HCT116 (cell line): Measurements from ENCODE around the gene HIVEP3. TPM values are rescaled to one million over a fixed set of nuclear protein-coding genes. Genes with fewer than 3 reads are reported as not detected.

ENCODE experiments used
- ATAC-seq: fragments of 200-7000 bp; cut with Tn5 transposase; 2 replicates; pipeline ENCODE4 v1.9.1; 2020; ENCODE audit warnings: mild to moderate bottlenecking, moderate library complexity
- BruUV-seq: library from RNA; stranded (reverse); fragments of 400-500 nt; replicated peaks from 2 replicates; lab custom pipeline; 2021; lab: Mats Ljungman, UMichigan
- CTCF ChIA-PET: fragments of 300-600 bp; sonication (Branson Sonifier 250); formaldehyde crosslinking; loops from one replicate; lab custom pipeline; 2021; ENCODE audit warnings: antibody characterized with exemption; lab: Charles Lee
- POLR2A ChIA-PET: fragments of 300-600, 350-600 bp; sonication (Branson Sonifier 250); formaldehyde crosslinking; loops from one replicate; lab custom pipeline; 2021; ENCODE audit warnings: antibody characterized with exemption; lab: Charles Lee
- RAD21 ChIA-PET, 2 experiments: fragments of 300-600 bp; sonication (Branson Sonifier 250); formaldehyde crosslinking; loops; one replicate each; lab custom pipeline; 2023; ENCODE audit warnings: low total read pairs in 2 of 2; ENCODE audit not compliant: uncharacterized antibody in 2 of 2, unreplicated experiment in 2 of 2, low non-redundant PET in 1 of 2; lab: Charles Lee
- DNase-seq: peaks from one replicate; pipeline ENCODE4 v3.0.0-alpha.2; 2010; ENCODE audit warnings: low read depth, low spot score
- H2AFZ ChIP-seq: fragments of 200-600 bp; shearing (Covaris generic), sonication (generic); 2 replicates; pipeline ENCODE4 v1.6.1; 2017; ENCODE audit warnings: low read depth, mixed run types, mixed read lengths, antibody characterized with exemption, low read length; ENCODE audit not compliant: poor library complexity, severe bottlenecking
- H3K27ac ChIP-seq: 2 replicates; pipeline ENCODE4 v1.5.1; 2012; ENCODE audit warnings: low read depth, low read length
- H3K27me3 ChIP-seq: fragments of 200-600 bp; sonication (generic); 2 replicates; pipeline ENCODE4 v1.6.1; 2016; ENCODE audit warnings: mixed run types, low read length, mixed read lengths; ENCODE audit not compliant: insufficient read depth
- H3K36me3 ChIP-seq, 2 experiments: fragments of 200-500 bp in 1 of 2; fragments of 200-600 bp in 1 of 2; sonication (Bioruptor generic) in 1 of 2; sonication (generic) in 1 of 2; 2 replicates each; pipeline versions ENCODE4 v1.5.1 to v1.6.1; 2014 to 2016; ENCODE audit warnings: low read length in 2 of 2, inconsistent platforms in 1 of 2, mixed read lengths in 1 of 2, mixed run types in 1 of 2; ENCODE audit not compliant: insufficient read depth in 2 of 2, control insufficient read depth in 1 of 2
- H3K4me1 ChIP-seq, 2 experiments: fragments of 200-600 bp in 1 of 2; sonication (generic) in 1 of 2; 2 replicates each; pipeline versions ENCODE4 v1.5.1 to v1.6.1; 2012 to 2017; ENCODE audit warnings: low read length in 2 of 2, inconsistent platforms in 1 of 2, mild to moderate bottlenecking in 1 of 2, mixed read lengths in 1 of 2, mixed run types in 1 of 2, moderate library complexity in 1 of 2; ENCODE audit not compliant: insufficient read depth in 2 of 2, control insufficient read depth in 1 of 2
- H3K4me2 ChIP-seq: fragments of 200-600 bp; sonication (generic); 2 replicates; pipeline ENCODE4 v1.6.1; 2017; ENCODE audit warnings: mixed run types, low read length, mixed read lengths
- H3K4me3 ChIP-seq, 2 experiments: fragments of 200-600 bp in 1 of 2; sonication (generic) in 1 of 2; replicated peaks in 1 of 2; 2 replicates each; pipeline ENCODE4 v1.5.1; 2011 to 2016; ENCODE audit warnings: low read length in 2 of 2, control low read depth in 1 of 2, low read depth in 1 of 2, mild to moderate bottlenecking in 1 of 2, mixed read lengths in 1 of 2, mixed run types in 1 of 2
- H3K79me2 ChIP-seq: fragments of 200-600 bp; sonication (generic); 2 replicates; pipeline ENCODE4 v1.6.1; 2017; ENCODE audit warnings: mild to moderate bottlenecking, mixed run types, low read length, moderate library complexity, mixed read lengths; ENCODE audit not compliant: insufficient read depth
- H3K9ac ChIP-seq: fragments of 200-600 bp; sonication (generic); 2 replicates; pipeline ENCODE4 v1.6.1; 2016; ENCODE audit warnings: low read length, mixed read lengths
- H3K9me2 ChIP-seq: fragments of 200-600 bp; sonication (generic), shearing (Covaris generic); 2 replicates; pipeline ENCODE4 v1.6.1; 2017; ENCODE audit warnings: mixed run types, mild to moderate bottlenecking, moderate library complexity; ENCODE audit not compliant: insufficient read depth
- H3K9me3 ChIP-seq, 2 experiments: fragments of 200-500 bp in 1 of 2; fragments of 200-600 bp in 1 of 2; sonication (Bioruptor generic) in 1 of 2; sonication (generic) in 1 of 2; 2 replicates each; pipeline ENCODE4 v1.6.1; 2014 to 2017; ENCODE audit warnings: low read length in 2 of 2, mixed read lengths in 2 of 2, inconsistent platforms in 1 of 2, low read depth in 1 of 2, mild to moderate bottlenecking in 1 of 2, mixed run types in 1 of 2, moderate library complexity in 1 of 2; ENCODE audit not compliant: control insufficient read depth in 1 of 2, insufficient read depth in 1 of 2
- H4K20me1 ChIP-seq: fragments of 200-600 bp; sonication (generic), shearing (Covaris generic); 2 replicates; pipeline ENCODE4 v1.6.1; 2017; ENCODE audit warnings: mixed run types, mild to moderate bottlenecking, moderate library complexity; ENCODE audit not compliant: insufficient read depth
- CEBPB ChIP-seq: IDR thresholded peaks from 2 replicates; pipeline ENCODE4 v1.6.1; 2012; ENCODE audit warnings: low read depth
- EGR1 ChIP-seq: IDR thresholded peaks from 2 replicates; pipeline ENCODE4 v1.6.1; 2012; ENCODE audit warnings: low read depth
- ELF1 ChIP-seq: IDR thresholded peaks from 2 replicates; pipeline ENCODE4 v1.6.1; 2012; ENCODE audit warnings: low read depth, borderline replicate concordance
- EZH2phosphoT487 ChIP-seq: fragments of 200-600 bp; IDR thresholded peaks from 2 replicates; pipeline ENCODE4 v1.6.1; 2018; ENCODE audit warnings: antibody characterized with exemption, borderline replicate concordance
- FOSL1 ChIP-seq: IDR thresholded peaks from 2 replicates; pipeline ENCODE4 v1.6.1; 2012; ENCODE audit warnings: low read depth
- JUND ChIP-seq: IDR thresholded peaks from 2 replicates; pipeline ENCODE4 v1.6.1; 2012
- POLR2AphosphoS5 ChIP-seq: IDR thresholded peaks from 2 replicates; pipeline ENCODE4 v1.6.1; 2011; ENCODE audit warnings: mild to moderate bottlenecking, low read depth, low read length, moderate library complexity
- SIN3A ChIP-seq: IDR thresholded peaks from 2 replicates; pipeline ENCODE4 v1.6.1; 2012; ENCODE audit warnings: low read depth
- SP1 ChIP-seq: IDR thresholded peaks from 2 replicates; pipeline ENCODE4 v1.6.1; 2012; ENCODE audit warnings: low read depth
- SRF ChIP-seq: IDR thresholded peaks from 2 replicates; pipeline ENCODE4 v1.6.1; 2012; ENCODE audit warnings: low read depth
- TCF7L2 ChIP-seq: IDR thresholded peaks from 2 replicates; pipeline ENCODE4 v1.7.0; 2011; ENCODE audit warnings: borderline replicate concordance, inconsistent platforms; ENCODE audit not compliant: insufficient read depth, insufficient read length; ENCODE audit errors: extremely low read depth
- ZNF274 ChIP-seq: fragments of 200-500 bp; sonication (Bioruptor generic); IDR thresholded peaks from 2 replicates; pipeline ENCODE4 v1.6.1; 2014; ENCODE audit warnings: mild to moderate bottlenecking, low read depth, low read length, inconsistent platforms
- intact Hi-C: fragments of 100-400 bp; cut with micrococcal nuclease; formaldehyde crosslinking; loops from 2 replicates; pipeline ENCODE4 v1.10.0; 2022
- total RNA-seq: library from RNA; stranded (reverse); gene quantifications from one replicate; pipeline ENCODE4 v1.2.1, GENCODE V29; 2021; ENCODE audit not compliant: unreplicated experiment
- TF ChIP-seq, protein P1 (sequence below): IDR thresholded peaks from 2 replicates; pipeline ENCODE4 v1.6.1; 2012
- TF ChIP-seq, protein P2 (sequence below), 3 experiments: fragments of 200-600 bp in 1 of 3; sonication (generic) in 1 of 3; IDR thresholded peaks in 2 of 3; conservative IDR thresholded peaks in 1 of 3; 2 replicates each; pipeline ENCODE4 v1.5.1; 2012 to 2017; ENCODE audit warnings: low read depth in 2 of 3, low read length in 2 of 3, antibody characterized with exemption in 1 of 3, borderline replicate concordance in 1 of 3, control low read depth in 1 of 3, mild to moderate bottlenecking in 1 of 3, mixed read lengths in 1 of 3, mixed run types in 1 of 3, moderate library complexity in 1 of 3; ENCODE audit not compliant: insufficient read depth in 1 of 3

The HIVEP3 gene
- total RNA-seq, 1 experiment from 2014 or later, result 7.1 TPM

DNA sequence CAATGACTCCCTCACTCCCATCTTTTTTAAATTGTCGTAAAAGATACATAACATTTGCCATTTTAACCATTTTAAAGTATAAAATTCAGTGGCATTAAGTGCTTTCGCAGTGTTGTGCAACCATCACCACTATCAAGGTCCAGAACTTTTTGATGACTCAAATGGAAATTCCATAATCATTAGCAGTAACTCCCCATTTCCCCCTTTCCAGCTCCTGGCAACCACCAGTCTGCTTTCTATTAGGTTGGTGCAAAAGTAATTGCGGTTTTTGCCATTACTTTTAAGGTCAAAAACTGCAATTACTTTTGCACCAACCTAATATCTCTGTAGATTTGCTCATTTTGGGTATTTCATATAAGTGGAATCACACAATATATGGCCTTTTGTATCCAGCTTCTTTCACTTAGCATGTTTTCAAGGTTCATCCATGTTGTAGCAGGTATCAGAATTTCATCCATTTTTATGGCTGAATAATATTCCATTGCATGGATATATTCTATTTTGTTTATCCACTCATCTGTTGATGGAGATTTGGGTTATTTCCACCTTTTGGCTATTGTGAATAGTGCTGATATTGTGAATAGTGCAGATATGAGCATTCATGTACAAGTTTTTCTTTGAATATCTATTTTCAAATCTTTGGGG is 159.7 kb downstream of the HIVEP3 start:
- no peaks in the 10 kb centered on the region for H3K36me3 ChIP-seq
- ATAC-seq, result no peak
- TF ChIP-seq TCF7L2 (no peak), JUND (no peak), POLR2AphosphoS5 (no peak), EGR1 (no peak), EZH2phosphoT487 (no peak), ZNF274 (no peak), CEBPB (no peak), SP1 (no peak), SRF (no peak), FOSL1 (no peak), ELF1 (no peak), SIN3A (no peak)
- TF ChIP-seq, protein P1, sequence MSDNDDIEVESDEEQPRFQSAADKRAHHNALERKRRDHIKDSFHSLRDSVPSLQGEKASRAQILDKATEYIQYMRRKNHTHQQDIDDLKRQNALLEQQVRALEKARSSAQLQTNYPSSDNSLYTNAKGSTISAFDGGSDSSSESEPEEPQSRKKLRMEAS, result no peak
- TF ChIP-seq, protein P2, sequence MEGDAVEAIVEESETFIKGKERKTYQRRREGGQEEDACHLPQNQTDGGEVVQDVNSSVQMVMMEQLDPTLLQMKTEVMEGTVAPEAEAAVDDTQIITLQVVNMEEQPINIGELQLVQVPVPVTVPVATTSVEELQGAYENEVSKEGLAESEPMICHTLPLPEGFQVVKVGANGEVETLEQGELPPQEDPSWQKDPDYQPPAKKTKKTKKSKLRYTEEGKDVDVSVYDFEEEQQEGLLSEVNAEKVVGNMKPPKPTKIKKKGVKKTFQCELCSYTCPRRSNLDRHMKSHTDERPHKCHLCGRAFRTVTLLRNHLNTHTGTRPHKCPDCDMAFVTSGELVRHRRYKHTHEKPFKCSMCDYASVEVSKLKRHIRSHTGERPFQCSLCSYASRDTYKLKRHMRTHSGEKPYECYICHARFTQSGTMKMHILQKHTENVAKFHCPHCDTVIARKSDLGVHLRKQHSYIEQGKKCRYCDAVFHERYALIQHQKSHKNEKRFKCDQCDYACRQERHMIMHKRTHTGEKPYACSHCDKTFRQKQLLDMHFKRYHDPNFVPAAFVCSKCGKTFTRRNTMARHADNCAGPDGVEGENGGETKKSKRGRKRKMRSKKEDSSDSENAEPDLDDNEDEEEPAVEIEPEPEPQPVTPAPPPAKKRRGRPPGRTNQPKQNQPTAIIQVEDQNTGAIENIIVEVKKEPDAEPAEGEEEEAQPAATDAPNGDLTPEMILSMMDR (IDR thresholded peaks at IDR 0.05 in 2 of 3, conservative IDR thresholded peaks at IDR 0.05 in 1 of 3; ENCODE audit: borderline replicate concordance in 1 of 3, insufficient read depth in 1 of 3, low read depth in 2 of 3, low read length in 2 of 3), result no peak
- intact Hi-C loops, result no loop called here
- no peaks in the 10 kb centered on the region for H4K20me1 ChIP-seq
- H3K79me2 ChIP-seq, result no peaks in the 10 kb centered on the region
- no peaks in the 10 kb centered on the region for H3K27me3 ChIP-seq
- no TSS peak for BruUV-seq
- peaks cover 9 to 13% of the 10 kb centered on the region in 2 experiments; a peak in 3 of 4 replicates for H3K9me3 ChIP-seq
- DNase-seq, result no peak
- ChIA-PET CTCF (no interaction called here), RAD21 (interaction anchor here (0.6 to 0.7 kb wide), 2 partner anchors 14 to 104 kb away, joined by 3 read pairs; no protein-coding TSS in a partner anchor), POLR2A (no interaction called here)
- H3K9me2 ChIP-seq, result no peaks in the 10 kb centered on the region
- no peak overlapping the region for H3K4me3 ChIP-seq
- no peak overlapping the region for H3K9ac ChIP-seq
- H3K4me2 ChIP-seq, result no peak overlapping the region
- H3K4me1 ChIP-seq, result no peaks in the 10 kb centered on the region
- H2AFZ ChIP-seq, result no peak overlapping the region
- no peak overlapping the region for H3K27ac ChIP-seq
